ENCODE data around the gene ASAH2. TPM values are rescaled to one million over a fixed set of nuclear protein-coding genes. Genes with fewer than 3 reads are reported as not detected.

Gene ASAH2
- total RNA-seq, 1 donor from 2014 or later = 5.4 TPM

GRCh38 chr10:50219200-50219599 lies 32.1 kb downstream of the ASAH2 start:
- no peak overlapping the region for H3K27ac Mint-ChIP-seq
- DNase-seq (ENCODE audit: low spot score) = no peak
- H3K36me3 Mint-ChIP-seq (ENCODE audit: low read depth) = no peaks in the 10 kb centered on the region
- intact Hi-C loops (cut with micrococcal nuclease) = no loop called here
- no peaks in the 10 kb centered on the region for H3K4me1 Mint-ChIP-seq (ENCODE audit: low read depth)
- H3K27me3 Mint-ChIP-seq (ENCODE audit: insufficient read depth) = peaks cover 22% of the 10 kb centered on the region
- H3K4me3 Mint-ChIP-seq = no peak overlapping the region
- no peaks in the 10 kb centered on the region for H3K9me3 Mint-ChIP-seq

GRCh38 chr10:50216894-50217293 lies 34.4 kb downstream of the ASAH2 start:
- no peak overlapping the region for H3K4me3 Mint-ChIP-seq
- no peak for DNase-seq (ENCODE audit: low spot score)
- intact Hi-C loops (cut with micrococcal nuclease) = no loop called here
- H3K4me1 Mint-ChIP-seq (ENCODE audit: low read depth) = no peaks in the 10 kb centered on the region
- peaks cover 19% of the 10 kb centered on the region for H3K27me3 Mint-ChIP-seq (ENCODE audit: insufficient read depth)
- no peaks in the 10 kb centered on the region for H3K36me3 Mint-ChIP-seq (ENCODE audit: low read depth)
- H3K9me3 Mint-ChIP-seq = no peaks in the 10 kb centered on the region
- no peak overlapping the region for H3K27ac Mint-ChIP-seq

- no peak overlapping the region for H3K4me3 Mint-ChIP-seq
- intact Hi-C loops (cut with micrococcal nuclease) = no loop called here
These were observed 34.9 kb downstream of the ASAH2 start for GRCh38 chr10:50216418-50216817.

GRCh38 chr10:50211670-50212069 lies 39.6 kb downstream of the ASAH2 start:
- intact Hi-C loops (cut with micrococcal nuclease) = no loop called here
- Mint-ChIP-seq H3K4me3 (no peak overlapping the region), H3K4me1 (ENCODE audit: low read depth) (no peaks in the 10 kb centered on the region), H3K36me3 (ENCODE audit: low read depth) (no peaks in the 10 kb centered on the region), H3K9me3 (no peaks in the 10 kb centered on the region), H3K27me3 (ENCODE audit: insufficient read depth) (peaks cover 11% of the 10 kb centered on the region), H3K27ac (no peak overlapping the region)
- DNase-seq (ENCODE audit: low spot score) = no peak

More at GRCh38 chr10:50216418-50216817, 34.9 kb downstream of the ASAH2 start:
- Mint-ChIP-seq H3K27me3 (ENCODE audit: insufficient read depth) (peaks cover 16% of the 10 kb centered on the region), H3K36me3 (ENCODE audit: low read depth) (no peaks in the 10 kb centered on the region), H3K4me1 (ENCODE audit: low read depth) (no peaks in the 10 kb centered on the region), H3K9me3 (no peaks in the 10 kb centered on the region), H3K27ac (no peak overlapping the region)
- no peak for DNase-seq (ENCODE audit: low spot score)

GRCh38 chr10:50210876-50211275 lies 40.4 kb downstream of the ASAH2 start:
- no peak for DNase-seq (ENCODE audit: low spot score)
- Mint-ChIP-seq H3K4me1 (ENCODE audit: low read depth) (no peaks in the 10 kb centered on the region), H3K27me3 (ENCODE audit: insufficient read depth) (peaks cover 17% of the 10 kb centered on the region), H3K9me3 (no peaks in the 10 kb centered on the region), H3K4me3 (no peak overlapping the region), H3K27ac (no peak overlapping the region), H3K36me3 (ENCODE audit: low read depth) (no peaks in the 10 kb centered on the region)
- intact Hi-C loops (cut with micrococcal nuclease) = no loop called here

Other genes with a start within 250 kb of the ASAH2 start
- gene WASHC2A, start 183.6 kb downstream of the ASAH2 start, total RNA-seq = 24.1 and 26.8 TPM in 2 replicates